Upper lobe of left lung (tissue), 6 donors: Measurements from ENCODE around the gene PIGU. TPM values are rescaled to one million over a fixed set of nuclear protein-coding genes. Genes with fewer than 3 reads are reported as not detected.
"Not testable (repeated sequence)": the region's sequence is repeated elsewhere in the genome, so short reads cannot be mapped to it uniquely, and the experiment has no call there.

Source experiments
- ATAC-seq, 2 donors: fragments of 200-7000 bp; cut with Tn5 transposase; one replicate each; pipeline ENCODE4 v1.9.1; 2022; ENCODE audit warnings: mild to moderate bottlenecking in 2 of 2, moderate library complexity in 2 of 2; ENCODE audit not compliant: low FRiP score in 2 of 2
- DNase-seq, 2 donors: peaks; one replicate each; pipeline ENCODE4 v3.0.0-alpha.2; 2019 to 2020
- H3K27ac ChIP-seq, 4 donors: fragments of 200-600 bp; sonication (generic); one replicate each; pipeline ENCODE4 v1.5.1; 2016 to 2019
- H3K27me3 ChIP-seq, 4 donors: fragments of 200-600 bp; sonication (generic); one replicate each; pipeline ENCODE4 v1.5.1; 2017 to 2019
- H3K36me3 ChIP-seq, 4 donors: fragments of 200-600 bp; sonication (generic); one replicate each; pipeline ENCODE4 v1.5.1; 2016 to 2019
- H3K4me1 ChIP-seq, 4 donors: fragments of 200-600 bp; sonication (generic); one replicate each; pipeline ENCODE4 v1.5.1; 2018 to 2019
- H3K4me3 ChIP-seq, 4 donors: fragments of 200-600 bp; sonication (generic); one replicate each; pipeline ENCODE4 v1.5.1; 2017 to 2019; ENCODE audit warnings: mild to moderate bottlenecking in 2 of 4, moderate library complexity in 1 of 4
- H3K9me3 ChIP-seq, 4 donors: fragments of 200-600 bp; sonication (generic); one replicate each; pipeline ENCODE4 v1.5.1; 2018 to 2019
- CTCF ChIP-seq, 6 experiments: fragments of 450-650 bp in 4 of 6; fragments of 200-600 bp in 2 of 6; sonication (generic) in 2 of 6; IDR thresholded peaks; one replicate each; pipeline ENCODE4 v1.5.1; 2016 to 2019; ENCODE audit warnings: antibody characterized with exemption in 6 of 6
- EP300 ChIP-seq, 4 donors: sonication (generic); formaldehyde crosslinking; IDR thresholded peaks; one replicate each; pipeline ENCODE4 v1.5.1; 2017; ENCODE audit warnings: antibody characterized with exemption in 4 of 4, control low read depth in 2 of 4
- POLR2A ChIP-seq, 4 donors: fragments of 450-650 bp; IDR thresholded peaks; one replicate each; pipeline ENCODE4 v1.5.1; 2016 to 2017; ENCODE audit warnings: antibody characterized with exemption in 4 of 4, mild to moderate bottlenecking in 2 of 4
- POLR2AphosphoS5 ChIP-seq, 2 donors: sonication (generic); formaldehyde crosslinking; IDR thresholded peaks; one replicate each; pipeline ENCODE4 v1.5.1; 2017; ENCODE audit warnings: antibody characterized with exemption in 2 of 2
- WGBS, 2 donors: methylation state at CpG; one replicate each; pipeline ENCODE4 v1.1.5; 2017 to 2018; 5-methylcytosine and 5-hydroxymethylcytosine counted together
- total RNA-seq, 6 donors: library from RNA; depleted of rRNA in 4 of 6; stranded (reverse); fragments of >200 nt in 4 of 6; gene quantifications; one replicate each; pipeline versions ENCODE4 v1.1.0 to v1.2.1, GENCODE V29; 2016 to 2021
- donor health status: DM: no; HTN: no; CAD: no; lungs with moderate emphysema.
- donor health status: DM: no; HTN: yes; CAD: no; lungs with severe emphysema.

The PIGU gene
- total RNA-seq, 6 donors from 2014 or later, result 8.0 to 17.1 (median 12.7) TPM

- no peak overlapping the region for H3K4me3 ChIP-seq
- 80 to 95% methylated on average over 5 of the region's 5 CpGs for WGBS, 2 donors
- TF ChIP-seq POLR2A (IDR thresholded peaks at IDR 0.05) (no peak), CTCF (IDR thresholded peaks at IDR 0.05) (no peak), POLR2AphosphoS5 (IDR thresholded peaks at IDR 0.05) (no peak), EP300 (IDR thresholded peaks at IDR 0.05) (no peak)
- H3K4me1 ChIP-seq, result no peaks in the 10 kb centered on the region
- H3K9me3 ChIP-seq, result no peaks in the 10 kb centered on the region
- DNase-seq (no peak), ATAC-seq (no peak)
- no peaks in the 10 kb centered on the region for H3K27me3 ChIP-seq
- peaks cover 0 to 17% (median 0%) of the 10 kb centered on the region in 4 donors for H3K36me3 ChIP-seq
- H3K27ac ChIP-seq, result no peak overlapping the region
Observed at GRCh38 chr20:34615477-34615876, 61.4 kb downstream of the PIGU start.

GRCh38 chr20:34611976-34612375 is 64.9 kb downstream of the PIGU start:
- H3K27ac ChIP-seq, H3K9me3 ChIP-seq, DNase-seq, ATAC-seq, H3K4me1 ChIP-seq, H3K27me3 ChIP-seq, H3K4me3 ChIP-seq: not testable (repeated sequence)
- 95 to 96% methylated on average over 4 of the region's 4 CpGs for WGBS, 2 donors
- H3K36me3 ChIP-seq, result peaks cover 0 to 17% (median 0%) of the 10 kb centered on the region in 4 donors

GRCh38 chr20:34607066-34607465 is 69.8 kb downstream of the PIGU start:
- DNase-seq, result no peak
- Histone ChIP-seq H3K4me3 (no peak overlapping the region), H3K27me3 (no peaks in the 10 kb centered on the region), H3K4me1 (no peaks in the 10 kb centered on the region), H3K36me3 (peaks cover 0 to 3% (median 0%) of the 10 kb centered on the region in 4 donors), H3K9me3 (no peaks in the 10 kb centered on the region), H3K27ac (no peak overlapping the region)
- no peak for ATAC-seq
- no peak for TF ChIP-seq CTCF (IDR thresholded peaks at IDR 0.05)
- no peak for TF ChIP-seq POLR2AphosphoS5 (IDR thresholded peaks at IDR 0.05)
- TF ChIP-seq POLR2A (IDR thresholded peaks at IDR 0.05), result no peak
- TF ChIP-seq EP300 (IDR thresholded peaks at IDR 0.05), result no peak
- 98 to 99% methylated on average over 7 of the region's 7 CpGs for WGBS, 2 donors

- H3K4me1 ChIP-seq, result no peaks in the 10 kb centered on the region
- peaks cover 0 to 8% (median 0%) of the 10 kb centered on the region in 4 donors for H3K36me3 ChIP-seq
- no peak for DNase-seq
- H3K27me3 ChIP-seq, result no peaks in the 10 kb centered on the region
- WGBS, 2 donors, result 87 to 91% methylated on average over 8 of the region's 8 CpGs
- H3K4me3 ChIP-seq, result no peak overlapping the region
- no peak for ATAC-seq
- H3K9me3 ChIP-seq, result no peaks in the 10 kb centered on the region
- TF ChIP-seq POLR2A (IDR thresholded peaks at IDR 0.05) (no peak), CTCF (IDR thresholded peaks at IDR 0.05) (no peak)
- no peak overlapping the region for H3K27ac ChIP-seq
Observed at GRCh38 chr20:34604980-34605788, 71.7 kb downstream of the PIGU start.

- ATAC-seq, result no peak
- Histone ChIP-seq H3K36me3 (peaks cover 0 to 8% (median 0%) of the 10 kb centered on the region in 4 donors), H3K27ac (peak overlapping the region in 3 of 4 donors; percentile 31 to 53 (median 51))
Observed at GRCh38 chr20:34600892-34601653, 75.8 kb downstream of the PIGU start.

More at GRCh38 chr20:34600892-34601653, 75.8 kb downstream of the PIGU start:
- no peak for TF ChIP-seq POLR2A (IDR thresholded peaks at IDR 0.05)
- no peak for TF ChIP-seq POLR2AphosphoS5 (IDR thresholded peaks at IDR 0.05)
- TF ChIP-seq EP300 (IDR thresholded peaks at IDR 0.05), result no peak
- TF ChIP-seq CTCF (IDR thresholded peaks at IDR 0.05), result no peak
- H3K4me3 ChIP-seq, result no peak overlapping the region
- 63 to 70% methylated on average over 9 of the region's 9 CpGs for WGBS, 2 donors
- H3K9me3 ChIP-seq, result no peaks in the 10 kb centered on the region
- no peaks in the 10 kb centered on the region for H3K4me1 ChIP-seq
- no peaks in the 10 kb centered on the region for H3K27me3 ChIP-seq
- DNase-seq, result no peak
